Lower leg skin (tissue), 4 donors: ENCODE results near the gene CAPNS1. TPM values are rescaled to one million over a fixed set of nuclear protein-coding genes. Genes with fewer than 3 reads are reported as not detected.
A peak's percentile ranks its signal among the peaks of the same experiment; 100 is the strongest.

Experiments
- DNase-seq, 2 donors: peaks; one replicate each; pipeline ENCODE4 v3.0.0-alpha.2; 2019; ENCODE audit warnings: low spot score in 2 of 2
- H3K4me3 ChIP-seq: fragments of 200-600 bp; sonication (generic); 2 replicates; pipeline ENCODE4 v1.5.1; 2017; ENCODE audit warnings: mild to moderate bottlenecking, low read depth; ENCODE audit not compliant: poor library complexity, severe bottlenecking
- POLR2A ChIP-seq, 2 donors: fragments of 450-650 bp; IDR thresholded peaks; one replicate each; pipeline ENCODE4 v1.6.1; 2016 to 2017; ENCODE audit warnings: antibody characterized with exemption in 2 of 2, mild to moderate bottlenecking in 1 of 2, moderate library complexity in 1 of 2
- WGBS, 2 donors: methylation state at CpG; one replicate each; pipeline ENCODE4 v1.1.5; 2018; 5-methylcytosine and 5-hydroxymethylcytosine counted together
- intact Hi-C: fragments of 100-400 bp; cut with DNase I; formaldehyde crosslinking; loops from one replicate; pipeline ENCODE4 v1.15.0; 2023; ENCODE audit warnings: low total_unique reads
- total RNA-seq, 4 donors: library from RNA; depleted of rRNA; stranded (reverse); fragments of >200 nt; gene quantifications; one replicate each; pipeline ENCODE4 v1.1.0, GENCODE V29; 2016
- TF ChIP-seq, protein P1 (sequence below), 3 donors: fragments of 450-650 bp; IDR thresholded peaks; one replicate each; pipeline ENCODE4 v1.5.1; 2016; ENCODE audit warnings: antibody characterized with exemption in 3 of 3, mild to moderate bottlenecking in 3 of 3, moderate library complexity in 2 of 3

CAPNS1 gene
- total RNA-seq, 4 donors from 2014 or later = 33.3 to 125 (median 83.2) TPM

DNA sequence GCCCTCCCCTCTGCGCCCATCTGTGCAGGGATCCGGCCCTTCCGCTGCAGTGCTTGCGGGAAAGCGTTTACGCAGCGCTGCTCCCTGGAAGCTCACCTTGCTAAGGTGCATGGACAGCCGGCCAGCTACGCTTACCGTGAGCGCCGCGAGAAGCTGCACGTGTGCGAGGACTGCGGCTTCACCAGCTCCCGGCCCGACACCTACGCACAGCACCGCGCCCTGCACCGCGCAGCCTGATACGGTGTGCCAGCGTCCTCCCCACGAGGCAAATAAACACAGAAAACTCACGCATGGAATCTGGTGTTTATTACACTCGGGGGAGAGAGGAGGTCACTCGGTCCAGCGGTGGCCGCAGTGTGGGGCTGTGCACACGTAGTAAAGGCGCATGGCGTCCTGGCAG is 26.4 kb upstream of the CAPNS1 start:
- WGBS, 2 donors = 87 to 93% methylated on average over 34 of the region's 34 CpGs
- TF ChIP-seq, protein P1, sequence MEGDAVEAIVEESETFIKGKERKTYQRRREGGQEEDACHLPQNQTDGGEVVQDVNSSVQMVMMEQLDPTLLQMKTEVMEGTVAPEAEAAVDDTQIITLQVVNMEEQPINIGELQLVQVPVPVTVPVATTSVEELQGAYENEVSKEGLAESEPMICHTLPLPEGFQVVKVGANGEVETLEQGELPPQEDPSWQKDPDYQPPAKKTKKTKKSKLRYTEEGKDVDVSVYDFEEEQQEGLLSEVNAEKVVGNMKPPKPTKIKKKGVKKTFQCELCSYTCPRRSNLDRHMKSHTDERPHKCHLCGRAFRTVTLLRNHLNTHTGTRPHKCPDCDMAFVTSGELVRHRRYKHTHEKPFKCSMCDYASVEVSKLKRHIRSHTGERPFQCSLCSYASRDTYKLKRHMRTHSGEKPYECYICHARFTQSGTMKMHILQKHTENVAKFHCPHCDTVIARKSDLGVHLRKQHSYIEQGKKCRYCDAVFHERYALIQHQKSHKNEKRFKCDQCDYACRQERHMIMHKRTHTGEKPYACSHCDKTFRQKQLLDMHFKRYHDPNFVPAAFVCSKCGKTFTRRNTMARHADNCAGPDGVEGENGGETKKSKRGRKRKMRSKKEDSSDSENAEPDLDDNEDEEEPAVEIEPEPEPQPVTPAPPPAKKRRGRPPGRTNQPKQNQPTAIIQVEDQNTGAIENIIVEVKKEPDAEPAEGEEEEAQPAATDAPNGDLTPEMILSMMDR (IDR thresholded peaks at IDR 0.05) = no peak
- no peak for TF ChIP-seq POLR2A (IDR thresholded peaks at IDR 0.05)
- H3K4me3 ChIP-seq = no peak overlapping the region
- intact Hi-C loops = no loop called here
- no peak for DNase-seq

DNA sequence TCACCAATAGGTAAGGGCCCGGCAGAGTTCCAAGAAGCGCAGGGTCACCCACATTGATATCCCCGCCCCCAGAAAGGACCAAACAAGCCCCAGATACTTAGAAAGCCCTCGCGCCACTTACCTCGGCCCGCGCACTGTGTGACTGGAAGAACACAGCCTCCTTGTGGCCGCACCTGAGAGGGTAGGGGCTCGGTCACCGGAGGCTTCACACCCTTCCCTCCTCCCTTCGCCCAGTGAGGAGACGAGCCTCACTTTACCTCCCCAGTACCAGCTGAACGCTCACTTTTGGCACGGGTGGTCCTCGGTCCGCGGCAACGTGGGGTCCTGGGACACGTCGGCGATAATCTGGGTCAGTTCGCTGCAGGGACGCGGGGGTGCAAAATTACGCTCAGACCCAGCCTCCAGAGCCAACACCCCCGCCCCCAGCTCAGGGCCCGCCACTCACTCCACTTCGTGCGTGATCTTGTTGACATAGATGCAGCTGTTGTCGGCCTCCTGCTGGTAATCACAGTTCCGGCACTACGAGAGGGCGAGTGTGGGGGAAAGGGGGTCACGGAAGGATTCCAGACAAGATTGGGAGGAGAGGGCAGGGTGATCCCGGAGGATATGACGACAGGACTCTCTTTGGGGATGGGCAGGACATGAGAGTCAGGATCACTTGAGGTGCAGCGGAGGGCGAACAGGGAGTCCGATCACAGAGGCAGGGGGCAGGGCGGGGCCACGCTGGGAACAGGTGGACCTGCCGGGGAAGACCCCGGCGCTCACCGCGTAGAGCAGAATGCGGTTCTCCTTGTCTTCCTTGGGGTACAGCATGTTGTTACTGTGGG is 25.8 kb upstream of the CAPNS1 start:
- WGBS, 2 donors = 10 to 15% methylated on average over 38 to 43 of the region's 48 CpGs
- TF ChIP-seq POLR2A (IDR thresholded peaks at IDR 0.05) = no peak
- TF ChIP-seq, protein P1 (IDR thresholded peaks at IDR 0.05) = no peak
- intact Hi-C loops = no loop called here
- peak overlapping the region; percentile 62 for H3K4me3 ChIP-seq
- DNase-seq = peak; percentile 38 to 90

DNA sequence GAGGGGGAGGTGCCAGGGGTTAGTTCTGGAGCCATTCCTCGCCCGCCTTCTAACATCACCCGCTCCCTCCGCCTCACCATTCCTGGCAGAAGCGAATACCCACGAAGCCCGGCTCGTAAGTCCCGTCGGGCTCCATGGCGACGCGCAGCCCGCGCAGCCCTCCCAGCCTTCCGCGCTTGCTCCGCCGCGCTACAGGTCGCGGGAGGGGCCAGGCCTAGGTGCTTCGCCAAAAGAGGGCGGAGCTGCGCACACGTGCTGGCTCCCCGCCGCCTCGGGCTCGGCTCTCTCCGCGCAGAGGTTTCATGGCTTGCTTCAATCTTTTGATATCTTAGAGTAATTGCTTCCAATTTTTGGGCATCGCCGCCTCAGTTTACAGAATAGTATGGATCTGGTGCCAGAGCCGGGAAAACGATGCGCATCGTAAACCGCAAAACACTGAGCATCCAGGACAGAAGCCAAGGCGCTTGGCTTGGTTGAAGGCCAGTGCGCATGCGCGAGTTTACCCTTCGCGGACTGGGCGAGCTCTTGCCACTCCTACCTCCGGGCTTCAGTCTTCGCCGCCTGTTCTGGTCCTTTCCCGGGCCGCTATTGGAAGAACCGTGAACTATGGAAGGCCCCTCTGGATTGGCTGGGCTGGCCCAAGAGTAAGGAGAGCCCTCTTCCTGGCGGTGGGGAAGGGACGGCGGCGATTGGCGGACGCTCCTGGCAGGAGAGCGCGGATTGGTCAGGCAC is 25.0 kb upstream of the CAPNS1 start, which contains the start of gene POLR2I:
TSS of gene POLR2I (minus strand) at position 155 of the 732 bp plus-strand sequence. CDS start at position 136, 19 bp downstream.
- peak; percentile 100 for DNase-seq
- WGBS, 2 donors = 0% methylated on average over 44 to 54 of the region's 60 CpGs
- H3K4me3 ChIP-seq = peak within 1 kb of the TSS; percentile 62
- intact Hi-C loops = no loop called here
- TF ChIP-seq POLR2A (IDR thresholded peaks at IDR 0.05) = no peak
- TF ChIP-seq, protein P1 (IDR thresholded peaks at IDR 0.05) = no peak

DNA sequence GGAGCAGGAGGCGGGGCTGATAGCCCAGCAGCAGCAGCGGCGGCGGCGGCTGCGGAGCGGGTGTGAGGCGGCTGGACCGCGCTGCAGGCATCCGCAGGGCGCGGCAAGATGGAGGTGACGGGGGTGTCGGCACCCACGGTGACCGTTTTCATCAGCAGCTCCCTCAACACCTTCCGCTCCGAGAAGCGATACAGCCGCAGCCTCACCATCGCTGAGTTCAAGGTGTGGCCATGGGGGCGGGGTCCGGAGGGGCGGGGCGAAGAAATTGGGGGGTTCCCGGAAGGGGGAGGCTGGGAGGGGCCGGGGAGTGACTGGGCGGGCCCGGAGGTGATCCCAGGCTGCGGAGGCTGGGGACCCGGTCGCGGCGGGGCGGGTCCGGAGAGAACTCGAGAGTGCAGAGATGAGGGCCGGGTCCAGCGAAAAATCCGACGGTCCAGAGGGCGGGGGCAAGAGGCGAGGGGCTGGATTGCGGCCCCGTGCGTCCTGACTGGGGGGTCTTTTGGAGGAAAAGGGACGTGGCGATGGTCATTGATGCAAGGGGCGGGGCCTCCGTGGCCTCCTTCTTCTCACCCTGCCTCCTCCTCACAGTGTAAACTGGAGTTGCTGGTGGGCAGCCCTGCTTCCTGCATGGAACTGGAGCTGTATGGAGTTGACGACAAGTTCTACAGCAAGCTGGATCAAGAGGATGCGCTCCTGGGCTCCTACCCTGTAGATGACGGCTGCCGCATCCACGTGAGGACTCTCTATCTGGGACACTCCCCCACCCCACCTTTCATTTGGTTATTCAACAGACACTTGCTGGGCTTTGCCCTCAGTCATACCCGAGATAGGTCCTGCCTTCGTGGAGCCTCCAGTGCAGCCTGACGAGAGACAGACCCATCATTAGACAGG is 24.2 kb upstream of the CAPNS1 start, which contains the start of gene TBCB:
TSS of gene TBCB (plus strand) at position 16 of the 891 bp plus-strand sequence. CDS start at position 109, 93 bp downstream.
- DNase-seq = peak; percentile 77 to 96
- intact Hi-C loops = no loop called here
- H3K4me3 ChIP-seq = peak within 1 kb of the TSS; percentile 62
- 5% methylated on average over 49 to 59 of the region's 59 CpGs for WGBS, 2 donors
- no peak for TF ChIP-seq POLR2A (IDR thresholded peaks at IDR 0.05)
- TF ChIP-seq, protein P1 (IDR thresholded peaks at IDR 0.05) = no peak

DNA sequence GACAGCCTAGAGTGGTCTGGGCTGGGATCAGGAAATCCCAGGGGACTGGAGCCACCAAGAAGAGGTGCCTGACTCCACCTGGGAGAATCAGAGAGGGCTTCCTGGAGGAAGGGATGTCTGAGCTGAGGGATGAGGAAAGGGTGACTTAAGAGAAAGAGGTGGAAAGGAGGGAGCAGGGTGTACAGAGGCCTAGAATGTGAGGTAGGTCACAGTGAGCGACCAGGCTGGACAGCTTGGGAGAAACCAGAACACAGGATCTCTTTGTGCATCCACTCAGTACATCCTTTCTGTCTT is 23.6 kb upstream of the CAPNS1 start:
- TF ChIP-seq POLR2A (IDR thresholded peaks at IDR 0.05) = no peak
- TF ChIP-seq, protein P1 (IDR thresholded peaks at IDR 0.05) = no peak
- DNase-seq = no peak
- intact Hi-C loops = no loop called here
- 93 to 100% methylated on average over 1 of the region's 1 CpG for WGBS, 2 donors
- no peak overlapping the region for H3K4me3 ChIP-seq
